DND-41 (cell line): ENCODE data around the gene NPAS2.

Experiments used
- ATAC-seq: fragments of 200-7000 bp; cut with Tn5 transposase; 3 replicates; pipeline ENCODE4 v1.9.1; 2021; ENCODE audit warnings: low read depth; ENCODE audit not compliant: insufficient read depth
- DNase-seq: peaks from one replicate; pipeline ENCODE4 v3.0.0-alpha.2; 2020
- H2AFZ ChIP-seq: 2 replicates; pipeline ENCODE4 v1.6.0; 2012; ENCODE audit warnings: low read depth, low read length
- H3K27ac ChIP-seq: 2 replicates; pipeline ENCODE4 v1.5.1; 2012; ENCODE audit warnings: low read length, inconsistent platforms
- H3K27me3 ChIP-seq: fragments of 200-600 bp; sonication (generic); 2 replicates; pipeline ENCODE4 v1.6.0; 2012; ENCODE audit warnings: low read length, mild to moderate bottlenecking, inconsistent platforms; ENCODE audit not compliant: insufficient read depth, poor library complexity
- H3K36me3 ChIP-seq: 2 replicates; pipeline ENCODE4 v1.5.1; 2012; ENCODE audit warnings: low read length, inconsistent platforms; ENCODE audit not compliant: insufficient read depth
- H3K4me1 ChIP-seq: 2 replicates; pipeline ENCODE4 v1.5.1; 2012; ENCODE audit warnings: mild to moderate bottlenecking, low read length; ENCODE audit not compliant: insufficient read depth
- H3K4me2 ChIP-seq: 2 replicates; pipeline ENCODE4 v1.6.0; 2012; ENCODE audit warnings: mild to moderate bottlenecking, moderate library complexity, low read length, inconsistent platforms; ENCODE audit not compliant: insufficient read depth
- H3K4me3 ChIP-seq, 2 experiments: fragments of 200-600 bp in 1 of 2; shearing (Covaris generic) in 1 of 2; 2 replicates each; pipeline ENCODE4 v1.5.1; 2012 to 2016; ENCODE audit warnings: inconsistent platforms in 2 of 2, low read length in 2 of 2, mild to moderate bottlenecking in 2 of 2, low read depth in 1 of 2, moderate library complexity in 1 of 2
- H3K79me2 ChIP-seq: 2 replicates; pipeline ENCODE4 v1.6.0; 2012; ENCODE audit warnings: low read length, inconsistent platforms; ENCODE audit not compliant: insufficient read depth
- H3K9ac ChIP-seq: 2 replicates; pipeline ENCODE4 v1.6.0; 2012; ENCODE audit warnings: low read depth, mild to moderate bottlenecking, inconsistent platforms, low read length, moderate library complexity
- H3K9me3 ChIP-seq: 2 replicates; pipeline ENCODE4 v1.5.1; 2012; ENCODE audit warnings: low read length, moderate library complexity, mild to moderate bottlenecking, inconsistent platforms; ENCODE audit not compliant: insufficient read depth, severe bottlenecking
- H4K20me1 ChIP-seq: 2 replicates; pipeline ENCODE4 v1.6.0; 2012; ENCODE audit warnings: low read length; ENCODE audit not compliant: insufficient read depth
- CTCF ChIP-seq: IDR thresholded peaks from 2 replicates; pipeline ENCODE4 v1.5.1; 2012; ENCODE audit warnings: borderline replicate concordance, low read length, moderate library complexity, mild to moderate bottlenecking; ENCODE audit not compliant: poor library complexity, severe bottlenecking; ENCODE audit errors: extremely low read depth
- EZH2 ChIP-seq: IDR thresholded peaks from 3 replicates; pipeline ENCODE4 v1.6.1; 2012; ENCODE audit warnings: borderline replicate concordance, low read depth, mild to moderate bottlenecking, moderate library complexity, low read length, inconsistent platforms; ENCODE audit not compliant: severe bottlenecking

The NPAS2 gene

DNA sequence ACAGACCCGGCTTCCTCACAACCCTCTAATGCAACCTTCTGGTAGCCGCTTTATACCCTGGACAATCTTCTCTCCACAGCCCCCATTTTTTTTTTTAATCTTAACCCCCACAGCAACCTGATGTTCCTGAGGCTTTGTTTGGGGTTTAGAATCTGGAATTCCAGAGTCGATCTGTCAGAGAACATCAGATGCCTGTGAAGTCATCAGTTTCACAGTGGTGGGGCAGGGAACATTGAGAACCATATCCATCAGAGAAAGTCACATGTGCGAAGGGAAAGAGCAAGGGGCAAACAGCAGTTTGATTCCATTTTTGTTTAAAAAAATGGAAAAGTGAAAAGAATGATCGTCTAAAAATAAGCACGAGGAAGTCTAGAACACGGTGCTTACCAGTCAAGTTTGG is 20.6 kb downstream of the NPAS2 start:
- TF ChIP-seq CTCF (no peak), EZH2 (no peak)
- H3K27me3 ChIP-seq: no peaks in the 10 kb centered on the region
- no peak for ATAC-seq
- peaks cover 6% of the 10 kb centered on the region for H4K20me1 ChIP-seq
- H3K4me3 ChIP-seq: no peak overlapping the region
- no peaks in the 10 kb centered on the region for H3K36me3 ChIP-seq
- H3K4me2 ChIP-seq: no peak overlapping the region
- H3K79me2 ChIP-seq: no peaks in the 10 kb centered on the region
- no peak overlapping the region for H3K9ac ChIP-seq
- no peak overlapping the region for H3K27ac ChIP-seq
- no peak overlapping the region for H2AFZ ChIP-seq
- no peaks in the 10 kb centered on the region for H3K9me3 ChIP-seq
- H3K4me1 ChIP-seq: no peaks in the 10 kb centered on the region
- DNase-seq: no peak

DNA sequence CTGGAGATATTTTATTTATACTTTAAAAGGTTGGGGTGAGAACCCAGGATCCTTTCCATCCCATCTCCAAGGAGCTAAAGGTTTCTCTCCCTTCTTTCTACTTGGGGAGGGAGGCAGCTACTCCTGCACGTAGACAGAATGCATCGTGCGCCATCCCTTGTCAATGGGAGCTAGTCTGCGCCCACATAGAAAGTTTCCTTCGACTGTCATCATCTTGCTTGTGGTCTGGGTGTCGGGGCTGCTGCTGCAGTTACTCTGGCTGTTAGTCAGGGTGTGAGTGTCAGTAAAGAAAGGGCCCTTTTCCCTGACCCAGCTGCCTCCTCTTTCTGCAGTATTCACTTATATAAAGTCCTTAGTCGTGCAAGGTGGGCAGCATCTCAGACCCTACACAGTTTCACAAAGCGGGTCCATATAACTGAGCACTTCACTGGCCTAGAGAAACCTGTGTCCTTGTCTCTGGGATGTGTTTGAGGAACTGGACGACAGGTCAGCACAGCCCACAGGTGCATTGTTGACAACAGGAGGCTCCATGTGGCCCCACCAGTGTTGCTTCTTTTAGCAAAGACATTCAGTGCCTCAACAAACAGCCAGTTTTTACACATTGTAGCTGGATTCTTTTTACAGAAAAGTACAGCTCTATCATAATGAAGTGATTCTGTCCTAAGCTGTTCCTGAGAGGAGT is 22.4 kb downstream of the NPAS2 start:
- H3K36me3 ChIP-seq: no peaks in the 10 kb centered on the region
- H3K4me2 ChIP-seq: no peak overlapping the region
- ATAC-seq (no peak), DNase-seq (no peak)
- H3K27ac ChIP-seq: no peak overlapping the region
- H3K79me2 ChIP-seq: no peaks in the 10 kb centered on the region
- no peak overlapping the region for H3K9ac ChIP-seq
- no peak overlapping the region for H3K4me3 ChIP-seq
- no peak for TF ChIP-seq CTCF
- TF ChIP-seq EZH2: no peak
- H2AFZ ChIP-seq: no peak overlapping the region
- no peaks in the 10 kb centered on the region for H3K9me3 ChIP-seq
- no peaks in the 10 kb centered on the region for H3K27me3 ChIP-seq
- H4K20me1 ChIP-seq: peaks cover 6% of the 10 kb centered on the region
- no peaks in the 10 kb centered on the region for H3K4me1 ChIP-seq

DNA sequence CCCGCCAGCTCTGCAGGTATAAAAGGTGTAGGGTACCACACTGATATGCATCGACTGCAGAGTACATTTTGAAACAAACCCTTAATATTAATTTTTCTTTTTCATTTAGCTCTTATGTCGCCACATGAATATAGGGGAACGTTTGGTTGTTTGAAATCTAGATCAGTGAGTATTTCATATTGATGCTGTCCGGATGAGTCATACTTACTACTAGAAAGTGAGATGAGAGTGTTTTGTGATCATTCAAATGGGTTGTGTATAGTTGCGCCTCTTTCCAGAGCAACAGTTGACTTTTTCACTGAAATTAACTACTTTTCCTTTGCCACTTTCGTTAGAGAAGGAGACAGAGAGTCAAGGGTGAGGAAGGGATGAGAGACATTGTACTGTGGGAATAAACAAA is 24.6 kb downstream of the NPAS2 start:
- ATAC-seq (no peak), DNase-seq (no peak)
- no peak for TF ChIP-seq CTCF
- no peak for TF ChIP-seq EZH2
- Histone ChIP-seq H3K9me3 (no peaks in the 10 kb centered on the region), H3K4me3 (no peak overlapping the region), H2AFZ (no peak overlapping the region), H3K79me2 (no peaks in the 10 kb centered on the region), H3K4me2 (no peak overlapping the region), H3K27ac (no peak overlapping the region), H3K36me3 (no peaks in the 10 kb centered on the region), H3K27me3 (no peaks in the 10 kb centered on the region), H4K20me1 (peaks cover 6% of the 10 kb centered on the region), H3K4me1 (no peaks in the 10 kb centered on the region), H3K9ac (no peak overlapping the region)
